Measurements from ENCODE around the gene DLG2. TPM values are rescaled to one million over a fixed set of nuclear protein-coding genes. Genes with fewer than 3 reads are reported as not detected.

Gene DLG2
- total RNA-seq, 1 donor from 2014 or later, result 5.9 TPM

DNA sequence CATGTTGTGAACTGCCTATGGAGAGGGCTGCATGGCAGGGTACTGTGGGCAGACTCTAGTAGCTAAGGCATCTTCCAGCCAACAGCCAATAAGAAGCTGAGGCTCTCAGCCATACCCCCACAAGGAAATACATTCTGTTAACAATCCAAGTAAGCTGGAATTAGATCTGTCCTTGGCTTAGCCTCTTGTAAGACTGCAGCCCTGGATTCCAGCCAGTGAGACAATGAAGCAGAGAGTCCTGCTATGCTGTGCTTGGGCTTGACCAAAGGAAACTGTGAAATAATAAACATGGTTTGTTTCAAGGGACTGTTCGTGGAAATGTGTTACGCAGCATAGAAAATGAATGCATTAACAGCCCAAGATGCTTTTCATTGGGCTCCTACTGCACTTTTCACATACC is 1243.6 kb downstream of the DLG2 start:
- DNase-seq (ENCODE audit: extremely low spot score, unreplicated experiment), result no peak
- H3K4me3 Mint-ChIP-seq, result no peak overlapping the region
- no peak overlapping the region for H3K27ac Mint-ChIP-seq
- TF ChIP-seq, protein P1, sequence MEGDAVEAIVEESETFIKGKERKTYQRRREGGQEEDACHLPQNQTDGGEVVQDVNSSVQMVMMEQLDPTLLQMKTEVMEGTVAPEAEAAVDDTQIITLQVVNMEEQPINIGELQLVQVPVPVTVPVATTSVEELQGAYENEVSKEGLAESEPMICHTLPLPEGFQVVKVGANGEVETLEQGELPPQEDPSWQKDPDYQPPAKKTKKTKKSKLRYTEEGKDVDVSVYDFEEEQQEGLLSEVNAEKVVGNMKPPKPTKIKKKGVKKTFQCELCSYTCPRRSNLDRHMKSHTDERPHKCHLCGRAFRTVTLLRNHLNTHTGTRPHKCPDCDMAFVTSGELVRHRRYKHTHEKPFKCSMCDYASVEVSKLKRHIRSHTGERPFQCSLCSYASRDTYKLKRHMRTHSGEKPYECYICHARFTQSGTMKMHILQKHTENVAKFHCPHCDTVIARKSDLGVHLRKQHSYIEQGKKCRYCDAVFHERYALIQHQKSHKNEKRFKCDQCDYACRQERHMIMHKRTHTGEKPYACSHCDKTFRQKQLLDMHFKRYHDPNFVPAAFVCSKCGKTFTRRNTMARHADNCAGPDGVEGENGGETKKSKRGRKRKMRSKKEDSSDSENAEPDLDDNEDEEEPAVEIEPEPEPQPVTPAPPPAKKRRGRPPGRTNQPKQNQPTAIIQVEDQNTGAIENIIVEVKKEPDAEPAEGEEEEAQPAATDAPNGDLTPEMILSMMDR (conservative IDR thresholded peaks at IDR 0.05), result no peak
- H3K36me3 Mint-ChIP-seq, result no peaks in the 10 kb centered on the region
- H3K9me3 Mint-ChIP-seq, result no peaks in the 10 kb centered on the region
- no peaks in the 10 kb centered on the region for H3K4me1 Mint-ChIP-seq (ENCODE audit: unreplicated experiment)
- H3K27me3 Mint-ChIP-seq, result no peaks in the 10 kb centered on the region

DNA sequence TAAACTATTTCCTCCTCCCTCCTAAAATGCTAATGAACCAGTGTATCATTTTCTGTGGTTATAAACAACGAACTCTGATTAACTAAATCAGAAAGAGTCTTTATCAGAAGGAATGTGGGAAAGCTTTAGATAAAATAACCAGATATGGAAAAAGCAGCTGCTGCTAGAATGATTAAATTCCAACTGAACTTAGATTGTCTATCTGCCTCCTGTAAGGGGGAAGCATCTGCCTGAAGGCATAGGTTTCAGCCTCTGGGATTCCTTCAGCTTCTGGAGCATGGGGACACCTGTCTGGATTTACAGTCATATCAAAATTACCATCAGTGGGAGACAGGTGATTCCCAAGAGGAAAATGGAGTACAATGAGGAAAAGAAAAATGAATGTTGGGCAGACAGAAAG is 1245.5 kb downstream of the DLG2 start:
- no peaks in the 10 kb centered on the region for H3K9me3 Mint-ChIP-seq
- H3K27me3 Mint-ChIP-seq, result no peaks in the 10 kb centered on the region
- DNase-seq (ENCODE audit: extremely low spot score, unreplicated experiment), result no peak
- H3K27ac Mint-ChIP-seq, result no peak overlapping the region
- no peaks in the 10 kb centered on the region for H3K36me3 Mint-ChIP-seq
- H3K4me1 Mint-ChIP-seq (ENCODE audit: unreplicated experiment), result peaks cover 5% of the 10 kb centered on the region
- TF ChIP-seq, protein P1 (conservative IDR thresholded peaks at IDR 0.05), result no peak
- no peak overlapping the region for H3K4me3 Mint-ChIP-seq

DNA sequence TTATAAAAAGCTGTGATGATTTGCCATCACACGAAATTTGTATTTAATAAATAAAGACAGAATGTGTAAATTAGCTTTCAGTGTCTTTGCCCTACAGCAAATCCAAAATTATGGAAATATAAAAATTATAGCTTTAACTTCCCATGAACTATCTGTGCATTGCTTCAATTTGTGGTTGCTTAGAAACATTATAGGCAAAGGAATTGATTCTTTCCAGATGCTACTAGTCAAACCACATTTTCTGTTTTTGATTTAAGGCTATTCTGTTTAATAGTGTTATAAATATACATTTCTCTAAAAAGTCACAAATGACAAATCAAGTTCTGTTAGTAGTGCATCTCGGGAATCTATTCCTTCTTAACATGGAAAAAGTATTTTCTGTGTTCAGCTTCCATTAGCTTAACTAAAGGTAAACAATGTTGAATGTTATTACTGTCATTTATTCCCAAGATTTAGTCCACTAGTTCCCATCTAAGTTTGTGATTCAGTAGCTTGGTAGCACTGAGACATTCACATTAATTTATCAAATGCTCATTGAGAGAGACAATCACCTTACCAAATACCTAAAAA is 1254.7 kb downstream of the DLG2 start:
- Mint-ChIP-seq H3K27ac (no peak overlapping the region), H3K36me3 (no peaks in the 10 kb centered on the region), H3K4me1 (ENCODE audit: unreplicated experiment) (peaks cover 5% of the 10 kb centered on the region), H3K27me3 (no peaks in the 10 kb centered on the region), H3K9me3 (no peaks in the 10 kb centered on the region), H3K4me3 (no peak overlapping the region)
- TF ChIP-seq, protein P1 (conservative IDR thresholded peaks at IDR 0.05), result no peak
- no peak for DNase-seq (ENCODE audit: extremely low spot score, unreplicated experiment)

DNA sequence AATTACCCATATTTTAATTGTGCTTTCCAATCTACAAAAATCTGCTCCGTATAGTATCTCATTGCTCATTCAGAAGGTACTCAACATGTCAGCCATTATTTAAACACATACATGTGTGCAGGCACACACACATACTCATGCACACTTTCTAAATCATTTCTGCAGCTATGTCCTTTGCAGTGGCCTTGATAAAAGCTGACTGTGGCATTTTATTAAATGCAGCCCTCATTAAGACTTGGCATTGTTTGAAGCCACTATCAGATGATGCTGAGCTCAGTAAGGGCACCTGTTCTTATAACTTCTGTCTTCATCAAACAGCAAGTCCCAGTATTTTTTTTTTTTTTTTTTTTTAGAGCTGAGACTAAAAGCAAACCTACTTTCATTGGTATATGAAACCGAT is 1269.1 kb downstream of the DLG2 start:
- DNase-seq (ENCODE audit: extremely low spot score, unreplicated experiment), result no peak
- no peak overlapping the region for H3K4me3 Mint-ChIP-seq
- no peaks in the 10 kb centered on the region for H3K4me1 Mint-ChIP-seq (ENCODE audit: unreplicated experiment)
- no peak overlapping the region for H3K27ac Mint-ChIP-seq
- TF ChIP-seq, protein P1 (conservative IDR thresholded peaks at IDR 0.05), result no peak
- H3K27me3 Mint-ChIP-seq, result peaks cover 4% of the 10 kb centered on the region
- H3K36me3 Mint-ChIP-seq, result no peaks in the 10 kb centered on the region
- H3K9me3 Mint-ChIP-seq, result no peaks in the 10 kb centered on the region

DNA sequence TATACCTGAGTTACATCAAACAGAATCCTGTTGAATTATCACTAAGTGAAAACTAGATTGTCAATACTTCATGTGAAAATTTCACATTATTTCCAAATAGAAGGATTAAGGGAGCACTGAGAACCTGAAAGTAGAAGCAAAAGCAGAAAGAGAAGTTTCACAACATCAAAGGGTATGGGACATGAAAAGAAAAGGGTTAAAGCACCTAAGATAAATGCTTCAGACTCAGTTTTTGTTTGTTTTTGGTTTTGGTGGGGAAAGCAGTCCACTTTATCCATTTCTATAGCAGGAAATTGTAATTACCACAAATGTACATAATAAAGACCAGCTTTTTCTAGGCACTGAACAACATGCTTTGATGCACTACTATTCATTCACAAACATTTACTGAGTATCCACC is 1271.2 kb downstream of the DLG2 start:
- Mint-ChIP-seq H3K36me3 (no peaks in the 10 kb centered on the region), H3K4me1 (ENCODE audit: unreplicated experiment) (no peaks in the 10 kb centered on the region), H3K9me3 (no peaks in the 10 kb centered on the region), H3K27me3 (peaks cover 4% of the 10 kb centered on the region), H3K27ac (no peak overlapping the region), H3K4me3 (no peak overlapping the region)
- TF ChIP-seq, protein P1 (conservative IDR thresholded peaks at IDR 0.05), result no peak
- DNase-seq (ENCODE audit: extremely low spot score, unreplicated experiment), result no peak

DNA sequence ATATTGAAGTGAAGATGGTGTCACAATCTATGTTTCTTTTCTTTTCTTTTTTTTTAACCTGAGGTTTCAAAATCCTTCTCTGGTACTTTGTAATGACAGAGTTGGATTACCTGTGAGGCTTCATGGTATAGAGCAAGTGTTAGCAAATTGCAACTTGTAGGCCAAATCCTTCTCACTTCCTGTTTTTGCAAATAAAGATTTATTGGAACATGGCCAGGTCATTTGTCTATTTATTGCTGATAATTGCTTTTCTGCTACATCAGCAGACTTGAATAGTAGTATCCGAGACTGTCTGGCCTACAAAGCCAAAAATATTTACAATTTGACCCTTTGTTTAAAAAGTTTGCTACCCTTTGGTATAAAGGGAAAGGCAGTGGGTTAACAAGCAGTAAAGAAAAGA is 1281.5 kb downstream of the DLG2 start:
- H3K36me3 Mint-ChIP-seq, result no peaks in the 10 kb centered on the region
- no peak for DNase-seq (ENCODE audit: extremely low spot score, unreplicated experiment)
- TF ChIP-seq, protein P1 (conservative IDR thresholded peaks at IDR 0.05), result no peak
- no peaks in the 10 kb centered on the region for H3K4me1 Mint-ChIP-seq (ENCODE audit: unreplicated experiment)
- H3K4me3 Mint-ChIP-seq, result no peak overlapping the region
- no peak overlapping the region for H3K27ac Mint-ChIP-seq
- no peaks in the 10 kb centered on the region for H3K9me3 Mint-ChIP-seq
- H3K27me3 Mint-ChIP-seq, result peaks cover 3% of the 10 kb centered on the region
